Hepatocyte (in vitro differentiated cells): ENCODE results near the gene HECW1.

ENCODE experiments used
- EZH2 ChIP-seq: fragments of 200-600 bp; sonication (generic); IDR thresholded peaks from 2 replicates; pipeline ENCODE4 v1.6.1; 2016; ENCODE audit warnings: antibody characterized with exemption, mild to moderate bottlenecking, borderline replicate concordance
- EZH2phosphoT487 ChIP-seq: fragments of 200-600 bp; sonication (generic); IDR thresholded peaks from one replicate; pipeline ENCODE4 v1.6.1; 2018; ENCODE audit warnings: antibody characterized with exemption, mild to moderate bottlenecking, low read depth, moderate library complexity; ENCODE audit not compliant: unreplicated experiment, severe bottlenecking

DNA sequence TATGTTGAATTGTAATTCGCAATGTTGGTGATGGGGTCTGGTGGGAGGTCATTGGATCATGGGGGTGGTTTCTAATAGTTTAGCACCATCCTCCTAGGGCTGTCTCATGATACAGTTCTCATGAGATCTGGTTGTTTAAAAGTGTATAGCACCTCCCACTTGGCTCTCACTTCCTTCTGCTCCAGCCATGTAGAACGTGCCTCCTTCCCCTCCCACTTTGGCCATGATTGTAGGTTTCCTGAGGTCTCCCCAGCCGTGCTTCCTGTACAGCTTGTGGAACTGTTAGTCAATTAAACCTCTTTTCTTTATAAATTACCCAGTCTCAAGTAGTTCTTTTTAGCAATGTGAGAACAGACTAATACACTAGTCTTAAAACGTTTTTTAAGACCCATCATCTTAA, 15.6 kb upstream of the HECW1 start:
- no peak for TF ChIP-seq EZH2
- no peak for TF ChIP-seq EZH2phosphoT487
